Muscle of leg (tissue), 11 donors: ENCODE measurements around the gene PLEKHM3. TPM values are rescaled to one million over a fixed set of nuclear protein-coding genes. Genes with fewer than 3 reads are reported as not detected.

Experiments
- DNase-seq: peaks from one replicate; pipeline ENCODE4 v3.0.0; 2013
- H3K27ac ChIP-seq: one replicate; pipeline ENCODE4 v1.5.1; 2013; ENCODE audit warnings: mild to moderate bottlenecking, low read length, control low read depth
- H3K27me3 ChIP-seq: one replicate; pipeline ENCODE4 v1.6.1; 2013; ENCODE audit warnings: low read length; ENCODE audit not compliant: control insufficient read depth, insufficient read depth
- H3K36me3 ChIP-seq: one replicate; pipeline ENCODE4 v1.6.1; 2013; ENCODE audit warnings: low read length; ENCODE audit not compliant: control insufficient read depth, insufficient read depth
- H3K4me1 ChIP-seq: one replicate; pipeline ENCODE4 v1.6.1; 2013; ENCODE audit warnings: low read length; ENCODE audit not compliant: control insufficient read depth, insufficient read depth
- H3K4me3 ChIP-seq: one replicate; pipeline ENCODE4 v1.5.1; 2013; ENCODE audit warnings: low read length, control low read depth
- H3K9me3 ChIP-seq: replicated peaks from 2 replicates; pipeline ENCODE4 v1.6.1; 2013; ENCODE audit warnings: low read depth, low read length; ENCODE audit not compliant: control insufficient read depth
- WGBS: methylation state at CpG from one replicate; pipeline ENCODE4 v1.1.5; 2013; ENCODE audit warnings: missing lambda C conversion rate; ENCODE audit not compliant: insufficient coverage; 5-methylcytosine and 5-hydroxymethylcytosine counted together
- polyA plus RNA-seq, 8 donors: library from polyadenylated mRNA; unstranded; fragments of 120-200 nt; gene quantifications; one replicate each; pipeline versions ENCODE4 v1.2.1 to v1.2.3, GENCODE V29; 2013; ENCODE audit warnings: inconsistent platforms in 1 of 8, low replicate concordance in 1 of 8; ENCODE audit not compliant: insufficient read length in 8 of 8, insufficient read depth in 1 of 8
- total RNA-seq: library from RNA; stranded (reverse); fragments of 120-200 nt; gene quantifications from one replicate; pipeline ENCODE4 v1.2.4, GENCODE V29; 2013

PLEKHM3 gene
- total and polyA plus RNA-seq, 9 donors = 6.2 to 9.5 (median 7.4) TPM

DNA sequence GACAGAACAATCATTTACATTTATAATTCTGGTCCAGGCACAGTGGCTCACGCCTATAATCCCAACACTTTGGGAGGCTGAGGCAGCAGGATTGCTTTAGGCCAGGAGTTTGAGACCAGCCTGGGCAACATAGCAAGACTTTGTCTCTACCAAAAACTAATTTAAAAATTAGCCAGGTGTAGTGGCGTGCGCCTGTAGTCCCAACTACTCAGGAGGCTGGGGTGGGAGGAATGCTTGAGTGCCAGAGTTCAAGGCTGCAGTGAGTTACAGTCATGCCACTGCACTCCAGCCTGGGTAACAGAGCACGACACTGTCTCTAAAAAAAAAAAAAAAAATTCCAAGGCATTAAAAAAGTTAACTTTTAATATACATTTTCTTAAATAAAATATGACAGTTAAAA, 88.1 kb downstream of the PLEKHM3 start:
- H3K9me3 ChIP-seq = no peaks in the 10 kb centered on the region
- no peak overlapping the region for H3K27ac ChIP-seq
- WGBS = no CpG with 5 or more reads among the region's 4 CpGs
- no peaks in the 10 kb centered on the region for H3K36me3 ChIP-seq
- no peak for DNase-seq
- H3K4me3 ChIP-seq = no peak overlapping the region
- H3K27me3 ChIP-seq = no peaks in the 10 kb centered on the region
- no peaks in the 10 kb centered on the region for H3K4me1 ChIP-seq

DNA sequence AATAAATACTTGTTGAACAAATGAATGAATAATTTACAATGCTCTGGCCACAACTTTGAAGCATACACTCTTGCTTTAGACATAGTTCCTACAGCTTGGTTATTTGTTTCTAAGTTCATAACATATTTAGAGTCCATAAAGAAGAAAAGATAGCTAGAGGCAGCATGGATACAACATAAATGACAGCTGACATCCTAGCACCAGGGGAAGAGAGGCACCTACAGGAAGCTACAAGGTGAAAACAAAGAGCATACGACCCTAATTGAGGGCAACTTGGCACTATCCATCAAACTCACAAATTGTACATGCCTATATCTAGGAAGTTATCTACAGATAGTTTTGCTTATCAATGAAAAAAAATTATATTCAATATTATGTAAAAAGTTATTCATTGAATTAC, 88.9 kb downstream of the PLEKHM3 start:
- no peaks in the 10 kb centered on the region for H3K27me3 ChIP-seq
- no CpG with 5 or more reads among the region's 1 CpG for WGBS
- no peaks in the 10 kb centered on the region for H3K9me3 ChIP-seq
- H3K4me1 ChIP-seq = no peaks in the 10 kb centered on the region
- H3K27ac ChIP-seq = no peak overlapping the region
- no peaks in the 10 kb centered on the region for H3K36me3 ChIP-seq
- H3K4me3 ChIP-seq = no peak overlapping the region
- DNase-seq = no peak

DNA sequence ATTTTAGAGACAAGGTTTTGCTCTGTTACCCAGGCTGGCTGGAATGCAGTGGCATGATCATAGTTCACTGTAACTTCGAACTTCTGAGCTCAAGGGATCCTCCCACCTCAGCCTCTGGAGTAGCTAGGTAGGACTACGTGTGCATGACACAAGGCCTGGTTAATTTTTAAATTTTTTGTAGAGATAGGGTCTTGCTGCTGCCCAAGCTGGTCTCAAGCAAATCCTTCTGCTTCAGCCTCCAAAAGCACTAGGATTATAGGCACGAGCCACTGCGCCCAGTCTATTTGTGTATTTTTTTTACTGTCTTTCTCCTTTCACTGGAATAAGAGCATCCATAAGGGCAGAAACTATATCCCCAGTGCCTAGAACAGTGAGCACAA, 89.3 kb downstream of the PLEKHM3 start:
- H3K4me1 ChIP-seq = no peaks in the 10 kb centered on the region
- no peak for DNase-seq
- no CpG with 5 or more reads among the region's 4 CpGs for WGBS

DNA sequence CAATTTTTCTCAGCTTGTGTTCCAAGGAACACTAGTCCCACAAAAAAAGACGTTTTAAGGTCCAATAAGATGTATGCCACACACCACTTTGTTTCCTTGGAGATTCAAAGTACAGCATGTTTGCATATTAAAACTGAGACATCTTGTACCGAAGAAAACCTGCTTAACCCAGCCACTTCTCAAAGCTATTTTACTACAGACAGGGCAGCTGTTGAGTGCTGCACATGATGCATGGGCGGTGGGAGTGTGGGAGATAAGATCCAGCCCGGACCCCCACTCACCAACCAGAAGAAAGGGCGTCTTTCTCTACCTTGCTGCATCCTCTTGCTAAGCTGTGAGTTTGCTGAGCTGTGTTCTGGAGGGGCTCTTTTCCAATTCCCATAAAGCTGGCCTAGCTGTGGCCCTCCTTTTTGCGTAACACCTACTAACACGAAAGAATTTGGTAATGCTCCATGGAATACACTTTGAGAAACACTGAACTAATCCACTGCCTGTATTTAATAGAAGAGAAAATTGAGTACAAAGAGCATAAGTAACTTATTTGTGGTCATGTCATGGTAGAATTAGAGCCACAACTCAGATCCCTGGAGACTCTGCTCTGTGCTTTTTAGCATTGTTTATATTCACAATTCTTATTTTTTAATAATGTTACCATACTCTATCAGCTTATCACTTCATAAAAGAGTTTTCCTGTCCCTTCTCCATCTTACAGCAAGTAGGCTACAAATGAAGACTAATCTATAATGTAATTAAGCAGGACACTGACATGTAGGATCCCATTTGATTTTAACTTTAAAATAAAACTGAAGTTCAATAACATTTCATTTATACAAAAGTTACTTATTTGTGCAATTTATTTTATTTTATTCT, 90.0 kb downstream of the PLEKHM3 start:
- DNase-seq = no peak
- Histone ChIP-seq H3K36me3 (no peaks in the 10 kb centered on the region), H3K9me3 (no peaks in the 10 kb centered on the region), H3K27ac (no peak overlapping the region), H3K4me3 (no peak overlapping the region), H3K27me3 (no peaks in the 10 kb centered on the region), H3K4me1 (no peaks in the 10 kb centered on the region)
- no CpG with 5 or more reads among the region's 7 CpGs for whole genome bisulfite sequencing

More for the DNA sequence above, 89.3 kb downstream of the PLEKHM3 start:
- Histone ChIP-seq H3K27me3 (no peaks in the 10 kb centered on the region), H3K36me3 (no peaks in the 10 kb centered on the region), H3K9me3 (no peaks in the 10 kb centered on the region), H3K4me3 (no peak overlapping the region), H3K27ac (no peak overlapping the region)

DNA sequence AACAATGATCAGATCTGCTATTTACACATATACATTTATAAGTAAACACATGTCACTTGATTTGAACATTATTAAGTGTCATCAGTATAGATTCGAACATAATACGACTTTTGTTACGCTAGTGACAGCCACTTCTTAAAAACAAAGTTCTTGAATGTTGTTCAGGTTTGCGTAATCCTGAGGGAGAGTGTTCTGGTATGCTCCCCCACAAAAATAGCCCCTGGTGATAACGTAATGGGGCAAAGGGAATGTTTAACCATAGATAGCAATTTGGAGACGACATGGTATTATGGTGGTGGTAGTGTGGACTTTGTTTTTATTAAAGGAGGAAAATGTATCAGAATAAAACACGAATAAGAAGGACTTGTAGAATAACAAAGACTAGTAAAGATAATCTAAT, 90.6 kb downstream of the PLEKHM3 start:
- Histone ChIP-seq H3K27ac (no peak overlapping the region), H3K4me3 (no peak overlapping the region), H3K36me3 (no peaks in the 10 kb centered on the region), H3K27me3 (no peaks in the 10 kb centered on the region), H3K9me3 (no peaks in the 10 kb centered on the region), H3K4me1 (no peaks in the 10 kb centered on the region)
- 100% methylated on average over 1 of the region's 7 CpGs for WGBS
- no peak for DNase-seq

GRCh38 chr2:207933396-207934065, 91.8 kb downstream of the PLEKHM3 start:
- H3K9me3 ChIP-seq = no peaks in the 10 kb centered on the region
- peak; percentile 82 for DNase-seq
- H3K27ac ChIP-seq = no peak overlapping the region
- no peaks in the 10 kb centered on the region for H3K27me3 ChIP-seq
- no peaks in the 10 kb centered on the region for H3K4me1 ChIP-seq
- no peak overlapping the region for H3K4me3 ChIP-seq
- no peaks in the 10 kb centered on the region for H3K36me3 ChIP-seq
- WGBS = 59% methylated on average over 6 of the region's 9 CpGs

DNA sequence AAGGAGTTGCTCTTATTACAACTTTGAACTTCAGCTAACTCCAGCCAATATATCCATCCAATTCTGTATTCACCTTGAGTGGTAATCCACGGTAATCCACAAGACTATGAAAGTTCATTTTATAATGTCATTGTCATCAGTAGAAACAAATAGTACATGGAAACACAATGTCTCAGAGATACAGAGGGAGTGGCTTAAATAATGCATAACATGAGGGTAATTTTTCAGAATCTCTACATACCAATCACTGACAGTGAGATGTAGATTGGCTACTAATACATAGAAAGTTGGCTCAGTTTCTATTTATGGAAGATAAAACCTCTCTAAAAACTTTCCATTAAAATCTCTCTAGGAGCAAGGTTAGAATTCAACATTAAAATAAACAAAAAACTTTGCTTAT, 93.2 kb downstream of the PLEKHM3 start:
- H3K27me3 ChIP-seq = no peaks in the 10 kb centered on the region
- no peaks in the 10 kb centered on the region for H3K4me1 ChIP-seq
- H3K4me3 ChIP-seq = no peak overlapping the region
- WGBS = no CpG with 5 or more reads among the region's 1 CpG
- no peak for DNase-seq
- no peaks in the 10 kb centered on the region for H3K9me3 ChIP-seq
- H3K36me3 ChIP-seq = no peaks in the 10 kb centered on the region
- H3K27ac ChIP-seq = no peak overlapping the region

DNA sequence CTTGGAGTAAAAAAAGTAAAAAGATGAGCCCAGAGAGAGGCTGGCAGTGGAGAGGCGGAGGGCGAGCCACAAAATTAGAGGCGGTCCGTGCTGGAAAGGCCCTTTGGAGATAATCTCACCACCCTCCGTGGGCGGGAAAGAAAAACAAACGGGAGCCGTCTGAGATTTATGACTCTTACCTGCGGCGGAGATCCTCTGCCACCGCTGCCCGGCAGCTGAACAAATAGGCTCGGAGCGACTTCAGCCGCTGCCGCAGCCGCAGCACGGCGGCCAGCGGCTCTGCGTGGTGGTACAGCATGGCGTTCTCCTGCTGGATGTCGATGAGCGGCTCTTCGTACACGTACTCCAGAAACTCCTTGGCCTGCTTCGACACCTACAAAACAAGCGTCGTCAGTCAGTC, 94.6 kb downstream of the PLEKHM3 start:
- Histone ChIP-seq H3K4me1 (no peaks in the 10 kb centered on the region), H3K4me3 (no peak overlapping the region), H3K36me3 (no peaks in the 10 kb centered on the region), H3K27ac (no peak overlapping the region), H3K27me3 (no peaks in the 10 kb centered on the region), H3K9me3 (no peaks in the 10 kb centered on the region)
- no peak for DNase-seq
- WGBS = 76% methylated on average over 27 of the region's 29 CpGs

DNA sequence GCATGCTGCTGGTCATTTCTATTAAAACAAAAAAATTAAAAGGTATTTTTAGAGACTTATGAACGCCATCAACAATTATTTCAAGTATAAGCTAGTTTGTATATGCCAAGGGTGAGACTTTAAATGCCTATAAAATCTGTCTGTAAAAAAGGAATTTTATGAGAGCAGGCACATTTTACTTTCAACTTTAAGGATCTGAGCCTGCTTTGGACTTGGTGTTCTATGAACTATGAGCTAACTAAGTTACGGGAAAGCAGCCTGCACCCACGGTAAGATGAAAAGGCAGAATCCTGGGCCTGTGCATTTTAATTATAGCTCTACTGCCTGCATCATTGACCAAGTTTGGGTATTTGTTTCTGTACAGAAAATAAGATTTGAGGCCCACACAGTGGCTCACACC, 95.4 kb downstream of the PLEKHM3 start:
- no peaks in the 10 kb centered on the region for H3K9me3 ChIP-seq
- no CpG with 5 or more reads among the region's 3 CpGs for WGBS
- no peak overlapping the region for H3K27ac ChIP-seq

DNA sequence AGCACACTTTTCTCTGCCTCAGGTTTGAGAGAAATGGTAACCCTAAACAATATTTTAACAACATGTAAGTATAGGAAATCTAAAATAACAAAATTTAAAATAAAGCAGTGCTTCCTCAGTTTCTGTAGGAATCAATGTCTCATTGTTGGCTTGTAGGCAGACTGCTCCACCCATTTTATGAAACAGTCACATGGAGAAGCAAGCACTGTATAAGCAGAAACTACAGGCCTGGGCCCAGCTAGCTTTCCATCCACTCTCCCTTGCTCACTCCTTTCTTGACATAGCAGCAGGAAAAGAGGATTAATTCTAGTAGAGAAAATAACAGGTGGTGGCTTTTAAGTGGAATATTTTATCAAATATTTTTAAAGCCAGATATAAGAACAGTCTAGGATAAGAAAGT, 97.2 kb downstream of the PLEKHM3 start:
- no peak overlapping the region for H3K27ac ChIP-seq
- H3K4me3 ChIP-seq = no peak overlapping the region
- no peaks in the 10 kb centered on the region for H3K36me3 ChIP-seq
- peak; percentile 66 for DNase-seq
- H3K9me3 ChIP-seq = no peaks in the 10 kb centered on the region
- no peaks in the 10 kb centered on the region for H3K4me1 ChIP-seq
- no peaks in the 10 kb centered on the region for H3K27me3 ChIP-seq

More for the DNA sequence above, 95.4 kb downstream of the PLEKHM3 start:
- H3K27me3 ChIP-seq = no peaks in the 10 kb centered on the region
- no peaks in the 10 kb centered on the region for H3K36me3 ChIP-seq
- no peak overlapping the region for H3K4me3 ChIP-seq
- DNase-seq = no peak
- no peaks in the 10 kb centered on the region for H3K4me1 ChIP-seq
